Gastroesophageal sphincter (tissue), 3 donors: ENCODE measurements around the gene HTR2A.

Source experiments
- CTCF ChIP-seq, 4 experiments: fragments of 200-600 bp in 2 of 4; fragments of 450-650 bp in 2 of 4; sonication (generic) in 1 of 4; IDR thresholded peaks; one replicate each; pipeline ENCODE4 v1.5.1; 2017 to 2019; ENCODE audit warnings: antibody characterized with exemption in 4 of 4, mild to moderate bottlenecking in 2 of 4, moderate library complexity in 2 of 4
- EP300 ChIP-seq: sonication (generic); formaldehyde crosslinking; IDR thresholded peaks from one replicate; pipeline ENCODE4 v1.6.1; 2017; ENCODE audit warnings: antibody characterized with exemption, mild to moderate bottlenecking
- POLR2A ChIP-seq, 2 donors: fragments of 450-650 bp; IDR thresholded peaks; one replicate each; pipeline ENCODE4 v1.6.1; 2017; ENCODE audit warnings: antibody characterized with exemption in 2 of 2, mild to moderate bottlenecking in 2 of 2, moderate library complexity in 1 of 2

- TF ChIP-seq CTCF (IDR thresholded peaks at IDR 0.05) (no peak), EP300 (no peak), POLR2A (IDR thresholded peaks at IDR 0.05) (no peak)
Measured at GRCh38 chr13:46850214-46850613, 46.6 kb downstream of the HTR2A start.
